Erythroblast (primary cell): ENCODE measurements around the gene FMO4.

Source experiments
- GATA1 ChIP-seq: IDR thresholded peaks from 2 replicates; pipeline ENCODE4 v1.6.1; 2011; ENCODE audit warnings: low read depth, mild to moderate bottlenecking, control low read depth, low read length, moderate library complexity
- POLR2A ChIP-seq: IDR thresholded peaks from 2 replicates; pipeline ENCODE4 v1.6.1; 2011; ENCODE audit warnings: mild to moderate bottlenecking, low read length

DNA sequence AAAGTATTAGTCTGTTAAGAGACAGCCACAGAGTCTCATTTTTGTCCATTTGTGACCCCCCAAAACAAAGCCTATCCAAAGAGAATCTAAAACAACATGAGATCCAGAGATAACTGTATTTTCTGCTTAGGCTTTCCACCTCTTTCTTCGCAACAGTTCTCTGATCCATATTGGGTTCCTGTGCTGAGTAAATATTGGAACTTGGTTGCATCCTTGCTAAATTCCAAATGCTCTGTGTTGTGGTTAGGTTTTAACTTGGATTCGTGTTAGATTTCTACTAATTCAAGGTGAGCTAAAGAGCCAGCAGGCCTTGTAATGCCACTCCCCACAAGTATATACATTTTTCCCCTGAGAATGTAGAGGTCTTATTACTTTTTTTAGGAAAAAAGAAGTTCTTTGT is 36.4 kb upstream of the FMO4 start:
- TF ChIP-seq POLR2A (no peak), GATA1 (no peak)
